HG03025 (cell line): ENCODE data around the gene FBN1.

Source experiments
- ATAC-seq: cut with Tn5 transposase; IDR thresholded peaks from one replicate; pipeline ENCODE4 v1.9.1; 2021; ENCODE audit warnings: mild to moderate bottlenecking, moderate library complexity; ENCODE audit not compliant: unreplicated experiment, low FRiP score

The FBN1 gene

DNA sequence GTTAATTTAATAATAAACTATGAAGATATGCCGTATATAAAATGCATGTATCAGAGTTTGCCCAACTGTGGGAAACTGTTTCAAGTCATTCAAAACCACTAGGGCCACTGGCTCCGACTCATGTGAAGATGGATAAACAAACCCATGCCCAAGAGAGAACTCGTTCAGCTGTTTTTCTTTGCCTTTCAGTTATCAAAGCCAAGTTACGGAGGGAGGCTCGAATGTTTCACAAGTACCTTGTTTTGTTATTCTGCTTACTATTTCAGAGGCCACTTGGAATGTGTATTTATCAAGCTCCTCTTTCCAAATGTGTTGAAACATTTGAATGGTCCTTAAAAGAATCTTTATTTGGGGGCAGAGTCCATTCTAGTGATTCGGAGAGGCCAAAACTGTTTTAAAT is 232.2 kb downstream of the FBN1 start:
- no peak for ATAC-seq

DNA sequence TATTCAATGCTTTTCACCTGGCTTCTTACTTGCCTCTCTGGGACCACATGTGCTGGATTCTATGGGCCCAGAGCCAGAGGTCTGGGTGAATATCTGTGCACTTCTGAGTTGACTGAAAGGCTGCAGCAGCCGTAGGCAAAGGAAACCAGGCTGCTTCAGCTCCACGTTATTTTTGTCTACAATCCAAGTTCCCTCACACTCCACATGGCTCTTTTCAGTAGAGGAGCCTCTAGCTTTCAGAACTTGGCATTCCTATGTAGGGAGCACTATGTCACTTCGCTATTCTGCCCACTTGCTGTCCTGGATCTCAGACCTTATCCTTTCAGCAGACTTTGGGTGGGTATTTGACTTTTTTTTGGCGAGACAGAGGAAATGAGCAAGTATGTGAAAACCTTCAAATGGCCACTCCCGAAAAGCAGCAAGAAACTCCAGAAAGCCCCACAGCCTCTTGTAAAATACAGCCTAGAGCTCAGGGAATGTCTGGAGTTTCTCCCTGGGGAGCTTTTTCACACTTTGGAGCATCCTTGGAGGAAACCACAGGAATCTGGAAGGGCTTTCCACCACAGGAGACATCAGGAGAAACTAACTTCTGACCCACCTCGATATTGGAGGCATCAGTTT is 233.4 kb downstream of the FBN1 start:
- ATAC-seq, result no peak

DNA sequence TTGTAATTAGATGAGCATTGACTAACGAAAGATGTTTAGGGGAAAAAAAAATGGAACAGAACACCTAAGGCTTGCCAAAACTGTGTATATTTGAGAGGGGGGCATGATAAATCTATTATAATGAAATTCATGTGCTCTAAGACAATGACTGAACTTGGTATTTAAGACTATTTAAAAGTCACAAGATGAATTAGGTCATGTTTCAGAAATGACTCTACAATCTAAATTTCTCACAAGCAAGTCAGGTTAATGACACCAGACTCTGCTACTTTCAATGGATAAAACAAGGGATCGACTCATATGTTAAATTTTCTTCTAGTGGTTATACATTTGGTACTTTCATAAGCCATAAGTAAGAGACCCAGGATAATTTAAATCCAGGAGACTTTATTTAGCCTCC is 235.9 kb downstream of the FBN1 start:
- no peak for ATAC-seq

DNA sequence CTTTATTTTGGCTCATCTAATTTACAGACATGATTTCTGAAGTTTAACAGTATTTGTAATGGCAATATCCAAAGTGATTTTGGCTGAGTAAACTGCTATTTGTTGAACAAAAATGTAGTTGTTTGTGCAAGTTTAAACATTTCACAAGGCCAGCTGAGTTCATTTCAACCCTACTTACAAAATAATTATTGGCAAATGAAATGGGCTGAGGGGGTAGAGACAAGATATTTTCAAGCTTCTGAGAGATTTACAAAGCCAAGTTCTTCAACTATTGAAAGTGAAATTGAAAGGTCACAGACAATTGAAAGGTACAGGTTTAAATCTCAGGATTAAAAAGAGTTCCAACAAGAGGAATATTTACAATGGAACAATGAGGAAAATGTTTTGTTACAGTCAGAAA is 237.2 kb downstream of the FBN1 start:
- ATAC-seq, result no peak

DNA sequence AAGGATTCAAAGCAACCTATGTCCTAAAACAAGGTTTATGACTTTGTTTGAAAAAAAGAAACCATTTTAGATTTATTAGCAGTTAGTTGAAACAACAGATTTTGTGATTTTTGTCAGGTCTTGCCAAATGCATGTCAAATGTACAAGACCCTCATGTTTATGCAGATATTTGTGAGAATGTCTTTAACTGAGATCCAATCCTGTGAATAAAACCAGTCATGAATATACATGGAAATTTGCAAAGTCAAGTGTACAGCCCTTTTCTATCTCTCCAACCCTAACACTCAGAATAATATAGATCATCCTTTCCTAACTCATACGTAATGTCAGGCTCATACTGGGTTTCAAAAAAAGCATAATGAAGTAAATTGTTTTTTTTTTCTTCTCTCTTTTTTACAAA is 237.9 kb downstream of the FBN1 start:
- no peak for ATAC-seq

DNA sequence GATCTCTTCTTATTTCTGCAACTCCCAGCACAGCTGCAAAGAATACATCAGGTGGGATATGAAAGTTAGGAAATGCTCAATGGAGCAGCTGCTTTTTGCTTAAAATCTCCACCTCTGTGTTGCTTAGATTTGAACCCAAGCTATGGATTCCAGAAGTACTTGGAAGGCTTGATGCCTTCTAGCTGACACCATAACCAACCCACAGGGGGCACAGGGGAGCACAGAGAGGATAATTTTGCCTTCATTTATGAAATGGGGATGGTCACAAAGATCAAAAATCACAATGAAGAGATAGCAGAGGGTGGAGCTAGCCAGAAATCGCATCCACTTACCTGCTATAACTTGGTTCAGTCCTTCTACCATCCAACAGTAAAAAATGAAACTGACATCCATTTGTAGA is 238.6 kb downstream of the FBN1 start:
- ATAC-seq, result no peak

DNA sequence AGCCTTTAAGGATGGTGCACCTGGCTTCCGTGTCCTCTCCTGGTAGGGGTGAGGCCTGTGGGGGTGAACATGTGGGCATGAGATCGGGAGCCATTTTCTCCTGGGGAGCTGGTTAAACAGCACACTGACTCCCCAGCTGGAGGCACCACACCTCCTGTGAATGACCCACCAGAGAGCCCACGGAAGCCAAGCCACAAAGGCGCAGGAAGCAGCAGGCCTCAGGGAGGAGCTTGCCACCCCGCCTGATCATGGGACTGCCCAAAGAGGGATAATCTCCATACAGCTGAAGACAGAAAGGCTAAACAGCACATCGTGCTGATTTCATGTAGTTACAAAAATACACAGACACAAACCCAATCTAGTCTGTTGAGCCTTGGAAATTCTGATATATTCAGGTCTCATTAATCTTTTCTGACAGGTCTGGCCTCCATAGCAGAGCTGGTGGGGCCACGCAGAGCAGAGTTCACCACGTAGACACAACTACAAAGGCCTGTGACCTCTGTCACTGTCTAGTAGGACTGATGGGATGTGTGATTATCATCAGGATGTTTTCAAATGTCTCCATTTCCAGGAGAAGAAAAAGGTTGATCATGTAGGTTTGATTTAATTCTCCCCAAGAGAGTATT is 239.1 kb downstream of the FBN1 start:
- ATAC-seq, result no peak

DNA sequence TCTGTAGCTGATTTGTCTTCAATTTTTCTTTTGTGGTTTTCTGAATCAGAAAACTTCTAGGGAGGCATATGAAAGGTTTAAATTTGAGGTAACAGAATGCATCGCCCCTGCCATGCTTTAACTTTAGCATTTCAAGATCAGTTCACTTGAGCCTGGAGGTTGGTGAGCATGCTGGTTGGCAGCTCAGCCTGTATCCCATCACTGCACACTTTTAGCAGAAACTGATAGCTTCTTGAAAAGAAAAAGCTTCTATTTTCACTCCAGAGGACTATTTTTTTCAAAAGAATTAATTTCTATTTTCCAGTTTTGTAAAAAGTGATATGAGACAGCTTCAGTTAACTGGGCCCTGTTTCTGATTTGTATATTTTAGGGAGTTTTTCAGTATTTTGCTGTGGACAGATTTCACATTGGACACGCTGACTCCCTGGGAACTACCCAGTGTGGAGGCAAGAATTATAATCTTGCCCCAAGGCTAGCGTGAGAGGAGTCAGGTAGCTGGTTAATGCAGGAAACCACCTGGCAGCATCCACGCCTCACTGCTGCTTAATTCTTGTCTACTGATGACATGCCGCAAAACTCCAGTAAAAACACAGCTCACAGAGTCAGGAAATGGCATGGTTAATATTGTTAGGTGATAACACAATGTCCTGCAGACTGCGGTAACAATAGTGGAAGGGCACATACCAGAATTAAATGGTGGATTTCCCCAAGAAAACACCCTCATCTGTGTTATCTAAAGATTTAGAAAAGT is 242.9 kb downstream of the FBN1 start:
- ATAC-seq, result no peak

DNA sequence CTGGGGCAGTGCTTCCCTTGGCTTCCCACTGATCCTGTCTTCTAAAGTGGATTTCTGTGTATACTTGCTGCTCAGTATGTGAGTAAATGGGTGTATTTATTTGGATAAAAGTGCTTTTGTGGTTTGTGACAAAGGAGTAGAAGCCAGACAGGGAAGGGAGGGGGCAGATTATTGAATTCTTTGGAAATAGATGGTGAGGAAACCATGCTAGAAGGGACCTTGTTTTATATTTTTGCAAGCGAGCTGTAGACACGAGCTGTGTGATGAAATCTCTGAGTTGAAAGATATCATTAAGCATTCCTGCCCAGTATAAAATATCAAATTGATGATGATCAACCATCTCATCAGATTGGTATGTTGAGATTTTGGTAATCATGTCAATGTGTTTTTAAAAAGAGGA is 245.4 kb downstream of the FBN1 start:
- no peak for ATAC-seq

DNA sequence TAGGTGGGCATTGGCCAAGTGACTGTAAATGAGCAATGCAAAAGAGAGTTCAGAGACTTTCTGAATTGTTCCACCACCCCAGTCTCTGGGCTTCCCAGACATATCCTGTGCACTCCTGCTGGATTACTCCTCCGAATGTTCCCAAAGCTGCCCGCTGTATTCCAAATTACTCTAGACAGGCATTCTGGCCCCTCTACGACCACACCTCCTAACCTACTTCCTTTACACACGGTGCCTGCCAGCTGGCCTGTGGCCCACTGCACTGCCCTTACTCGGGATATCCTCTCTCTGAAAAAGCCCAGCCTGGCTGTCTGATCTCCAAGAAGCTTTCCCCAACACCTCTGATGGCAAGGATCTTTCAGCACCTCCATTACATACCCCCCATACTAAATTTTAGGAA is 247.7 kb downstream of the FBN1 start:
- ATAC-seq, result no peak

DNA sequence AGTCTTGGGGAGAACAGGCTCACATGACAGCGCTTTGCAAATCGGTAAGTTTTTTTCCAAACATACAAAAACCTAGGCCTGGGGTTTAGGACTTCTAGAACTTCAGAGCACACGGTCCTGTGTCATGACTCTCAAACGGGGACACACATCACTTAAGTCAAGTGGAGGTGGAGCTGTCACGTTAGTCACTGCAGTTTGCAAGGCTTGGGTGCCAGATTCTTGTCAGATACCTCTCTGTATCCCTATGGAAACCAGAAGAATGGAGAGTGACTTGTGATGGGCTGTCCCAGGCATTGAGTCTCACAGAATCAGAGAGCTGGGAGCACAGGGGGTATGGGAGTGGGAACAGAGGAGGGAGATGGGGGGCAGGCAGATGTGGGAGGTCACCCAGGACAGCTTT is 249.5 kb downstream of the FBN1 start:
- ATAC-seq, result no peak

DNA sequence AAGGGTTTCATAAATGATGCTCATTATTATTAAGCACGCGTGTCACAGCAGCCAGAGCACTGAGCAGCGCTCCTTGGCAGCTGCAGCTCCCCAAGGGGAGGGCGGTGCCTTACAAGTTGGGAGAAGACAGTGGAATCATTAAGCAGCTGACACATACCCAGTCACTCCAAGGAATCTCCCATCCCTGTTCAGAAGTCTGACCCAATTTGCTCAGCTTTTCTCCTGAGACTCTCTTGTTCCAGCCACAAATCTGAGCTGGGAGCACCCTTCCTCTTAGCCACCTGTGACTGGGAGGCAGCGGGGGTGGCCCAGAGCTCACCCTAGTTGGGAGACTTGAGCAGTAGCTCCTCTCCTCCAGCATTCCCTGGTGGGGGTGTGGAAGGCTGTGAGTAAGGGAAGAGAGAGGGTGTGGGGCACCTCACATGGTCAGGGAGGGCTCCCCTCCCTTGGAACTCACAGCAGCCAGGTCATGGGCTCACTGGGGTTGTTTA is 249.9 kb downstream of the FBN1 start:
- no peak for ATAC-seq

DNA sequence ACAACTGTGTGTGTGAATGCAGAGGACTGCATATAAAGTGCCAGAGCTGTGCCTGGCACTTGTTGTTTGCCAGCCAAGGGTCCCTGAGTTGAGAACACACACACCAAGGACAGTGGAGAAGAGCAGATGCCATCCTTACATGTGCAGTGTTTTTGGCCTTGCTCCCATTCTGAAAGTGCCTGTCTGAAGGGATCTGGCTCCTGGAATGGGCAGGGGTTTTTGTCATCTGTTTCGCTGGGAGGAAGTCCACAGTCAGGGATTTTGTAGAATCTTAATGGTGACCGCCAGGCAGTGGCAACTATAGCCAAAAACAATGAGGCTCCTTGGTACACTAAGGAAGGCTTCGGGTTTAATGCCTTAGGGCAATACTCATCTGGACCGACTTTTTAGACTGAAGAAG is 250.5 kb downstream of the FBN1 start:
- ATAC-seq, result no peak

DNA sequence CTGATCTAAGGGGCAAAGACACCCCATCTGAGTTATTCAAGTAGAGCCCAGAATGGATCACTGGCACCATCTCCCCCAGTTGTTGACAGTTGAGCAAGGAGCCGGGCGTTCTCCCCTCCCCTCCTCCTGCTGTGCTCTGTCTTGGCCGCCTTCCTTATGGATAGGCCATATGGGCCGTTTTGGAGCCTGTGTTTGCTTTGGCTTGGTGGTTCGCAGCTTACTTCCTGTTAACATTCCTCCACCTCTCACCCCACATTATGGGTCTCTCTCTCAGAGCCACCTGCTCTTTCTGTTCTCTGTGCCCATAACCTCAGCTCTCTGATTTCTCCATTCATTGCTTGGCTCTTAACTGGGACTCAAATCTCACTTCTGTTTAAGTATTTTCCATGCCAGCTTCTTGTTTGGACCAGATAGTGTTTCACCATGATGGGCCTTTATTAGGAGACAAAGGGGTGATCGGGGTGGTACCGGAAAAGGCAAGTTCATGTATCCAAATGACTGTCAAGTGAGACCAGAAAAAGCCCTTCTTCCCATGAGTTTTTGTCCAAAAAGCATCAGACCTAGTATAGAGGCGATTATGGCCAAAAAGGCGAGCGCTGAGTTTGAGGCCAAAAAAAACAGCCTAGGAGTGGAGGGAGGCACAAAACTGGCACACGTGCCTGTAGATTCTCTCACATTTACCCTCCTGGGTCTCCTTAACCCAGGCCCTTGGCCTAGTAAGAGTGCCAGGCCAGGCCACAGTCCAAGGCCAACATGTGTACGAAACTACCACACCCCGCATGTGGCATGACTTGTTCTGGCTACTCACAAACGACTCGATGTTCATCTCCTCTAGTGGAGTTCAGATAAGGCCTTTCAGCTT is 251.6 kb downstream of the FBN1 start:
- ATAC-seq, result no peak

DNA sequence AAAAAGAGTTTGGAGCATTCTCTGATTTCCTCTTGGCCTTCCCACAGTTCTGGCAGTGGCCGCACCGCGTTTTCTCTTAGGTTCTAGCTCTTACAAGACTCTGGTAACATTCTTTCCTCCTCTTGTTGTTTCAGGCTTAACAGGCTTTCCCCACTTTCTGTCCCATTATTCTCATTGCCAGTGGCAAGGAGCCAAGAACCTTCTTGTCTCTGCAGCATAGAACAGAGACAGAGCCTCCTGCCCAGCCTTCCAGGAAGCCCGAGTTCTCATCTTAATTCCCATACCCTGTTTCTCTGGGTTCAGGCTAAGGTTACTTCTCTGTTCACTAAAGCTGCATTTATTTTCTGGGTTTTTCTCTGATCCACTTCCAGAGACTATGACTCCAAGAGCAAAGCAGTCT is 253.2 kb downstream of the FBN1 start:
- no peak for ATAC-seq

DNA sequence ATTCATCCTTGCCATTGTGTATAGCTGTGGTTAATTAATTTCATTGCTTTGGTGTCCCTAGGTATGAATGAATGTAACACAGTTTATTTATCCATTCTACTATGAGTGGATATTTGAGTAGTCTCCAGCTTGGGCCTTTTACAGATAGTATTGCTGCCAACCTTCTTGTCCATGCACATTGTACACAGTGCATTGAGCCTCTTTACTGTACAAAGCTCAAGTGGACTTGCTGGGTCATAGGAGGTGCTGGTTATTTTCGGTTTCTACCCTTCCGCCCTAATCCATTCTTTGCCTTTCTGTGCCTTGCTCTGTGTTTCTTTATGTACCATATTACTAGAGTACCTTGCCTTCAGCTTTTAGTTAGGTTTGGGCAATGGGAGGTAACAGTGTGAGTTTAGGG is 253.6 kb downstream of the FBN1 start:
- ATAC-seq, result no peak

DNA sequence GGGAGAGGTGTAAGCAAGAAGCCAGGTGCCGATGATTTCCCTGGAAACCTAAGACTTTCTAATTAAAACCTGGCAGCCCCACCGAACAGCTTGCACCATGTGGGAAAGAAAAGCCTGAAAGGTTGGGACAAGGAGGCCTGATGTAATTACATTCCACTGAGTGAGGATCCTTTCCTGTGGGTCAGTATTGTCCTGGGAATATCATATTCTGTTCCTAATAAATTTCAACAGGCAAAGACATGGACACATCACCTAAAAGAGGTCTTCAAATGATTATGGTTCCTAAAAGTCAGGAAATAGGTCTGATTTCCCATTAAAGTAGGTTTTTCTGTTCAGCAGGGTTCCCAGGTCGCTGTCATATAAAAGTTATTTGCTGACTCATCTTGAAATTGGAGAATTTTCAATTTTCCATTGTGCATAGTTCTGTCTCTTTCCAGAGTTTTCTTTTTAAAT is 255.8 kb downstream of the FBN1 start:
- no peak for ATAC-seq

DNA sequence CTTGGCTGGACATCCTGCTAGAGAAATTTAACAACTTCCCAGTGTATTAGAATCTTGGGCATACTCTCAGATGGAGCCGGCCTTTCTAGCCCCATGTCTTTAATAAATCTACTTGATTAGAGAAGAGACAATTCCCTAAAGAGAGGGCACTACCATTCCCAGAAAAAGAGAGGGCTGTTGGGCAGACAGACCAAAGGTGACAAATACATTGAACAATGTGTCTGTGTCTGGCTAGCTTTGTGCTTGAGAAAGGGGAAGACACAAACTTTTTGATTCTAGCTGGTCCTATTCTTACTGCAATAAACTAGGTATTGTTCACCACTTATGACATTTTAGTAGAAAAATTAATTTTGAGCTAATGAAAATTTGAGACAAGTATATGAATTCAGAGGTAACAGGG is 256.6 kb downstream of the FBN1 start:
- no peak for ATAC-seq

DNA sequence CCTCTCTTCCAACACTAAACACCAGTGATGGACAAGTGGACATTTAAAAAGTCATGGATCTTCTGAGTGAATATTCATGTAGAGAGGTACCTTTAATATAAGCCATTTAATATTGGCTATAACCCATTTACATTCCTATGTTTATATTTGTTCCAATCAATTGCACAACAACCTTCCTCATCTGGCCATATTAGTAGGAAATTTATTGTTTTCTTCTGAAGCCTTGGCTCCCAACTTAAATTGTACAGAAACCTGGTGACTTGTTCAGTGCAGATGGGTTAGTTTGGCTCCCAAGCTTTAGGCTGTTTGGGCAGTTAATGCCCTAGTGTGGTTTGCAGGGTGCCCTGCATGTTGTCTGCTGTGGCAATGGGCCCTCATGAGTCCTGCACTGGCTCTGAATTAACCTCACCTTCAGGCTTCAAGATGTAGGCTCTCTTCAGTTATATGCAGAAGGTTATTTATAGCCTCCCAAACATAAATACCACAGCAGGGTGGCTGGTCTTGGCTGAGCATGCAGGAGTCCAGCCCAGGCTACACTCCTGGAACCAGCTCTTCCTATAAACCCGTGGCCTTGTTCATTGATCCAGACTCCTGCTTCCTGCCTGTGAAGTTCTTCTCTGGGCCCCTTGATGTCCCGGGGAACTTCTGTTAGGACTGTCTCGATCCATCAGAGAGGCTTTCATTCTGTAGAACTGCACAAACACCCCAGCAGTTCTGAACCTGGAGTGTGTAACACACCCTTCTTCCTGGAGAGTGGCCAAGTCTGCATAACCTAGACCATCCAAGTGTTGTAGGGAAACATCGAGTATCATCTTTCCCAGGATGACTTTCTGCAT is 257.3 kb downstream of the FBN1 start:
- ATAC-seq, result no peak
